ENCODE data around the gene LIN54.

DNA sequence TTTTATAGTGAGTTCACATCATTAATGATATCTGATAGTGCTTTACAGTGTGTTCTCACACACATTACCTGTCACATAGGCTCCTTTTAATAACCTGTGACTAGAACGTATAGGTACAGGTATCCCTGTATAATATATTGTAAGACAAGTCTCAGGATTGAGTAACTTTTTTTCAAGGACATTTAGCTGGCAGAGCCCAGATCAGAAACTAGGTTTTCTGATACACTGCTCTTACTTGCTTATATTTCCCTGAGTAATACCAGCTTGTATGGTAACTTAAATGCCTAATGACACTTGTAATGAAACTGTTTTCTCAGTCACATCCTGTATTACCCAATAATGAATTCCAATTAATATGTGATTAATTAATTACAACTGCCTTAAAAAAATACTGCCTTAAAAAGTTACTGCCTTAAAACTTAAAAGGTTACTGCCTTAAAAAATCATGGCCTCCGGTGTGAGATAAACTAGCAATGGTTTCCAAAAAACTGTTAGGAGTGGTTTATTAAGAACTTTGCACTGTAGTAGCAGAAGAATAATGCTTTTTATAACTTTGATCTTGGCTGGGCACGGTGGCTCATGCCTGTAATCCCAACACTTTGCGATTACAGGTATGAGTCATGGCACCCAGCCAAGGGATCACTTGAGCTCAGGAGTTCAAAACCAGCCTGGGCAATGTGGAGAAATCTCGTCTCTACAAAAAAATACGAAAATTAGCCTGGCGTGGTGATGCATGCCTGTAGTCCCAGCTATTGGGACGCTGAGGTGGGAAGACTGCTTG, 36.3 kb upstream of the LIN54 start:
- TF ChIP-seq, protein P1, sequence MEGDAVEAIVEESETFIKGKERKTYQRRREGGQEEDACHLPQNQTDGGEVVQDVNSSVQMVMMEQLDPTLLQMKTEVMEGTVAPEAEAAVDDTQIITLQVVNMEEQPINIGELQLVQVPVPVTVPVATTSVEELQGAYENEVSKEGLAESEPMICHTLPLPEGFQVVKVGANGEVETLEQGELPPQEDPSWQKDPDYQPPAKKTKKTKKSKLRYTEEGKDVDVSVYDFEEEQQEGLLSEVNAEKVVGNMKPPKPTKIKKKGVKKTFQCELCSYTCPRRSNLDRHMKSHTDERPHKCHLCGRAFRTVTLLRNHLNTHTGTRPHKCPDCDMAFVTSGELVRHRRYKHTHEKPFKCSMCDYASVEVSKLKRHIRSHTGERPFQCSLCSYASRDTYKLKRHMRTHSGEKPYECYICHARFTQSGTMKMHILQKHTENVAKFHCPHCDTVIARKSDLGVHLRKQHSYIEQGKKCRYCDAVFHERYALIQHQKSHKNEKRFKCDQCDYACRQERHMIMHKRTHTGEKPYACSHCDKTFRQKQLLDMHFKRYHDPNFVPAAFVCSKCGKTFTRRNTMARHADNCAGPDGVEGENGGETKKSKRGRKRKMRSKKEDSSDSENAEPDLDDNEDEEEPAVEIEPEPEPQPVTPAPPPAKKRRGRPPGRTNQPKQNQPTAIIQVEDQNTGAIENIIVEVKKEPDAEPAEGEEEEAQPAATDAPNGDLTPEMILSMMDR (IDR thresholded peaks at IDR 0.05), result no peak
- TF ChIP-seq POLR2A (IDR thresholded peaks at IDR 0.05), result no peak
